Stimulated activated CD8-positive, alpha-beta memory T cell treated with anti-CD3 and anti-CD28 coated beads, Interleukin-12 subunit alpha, Interleukin-12 subunit beta, amount 100 ng/mL, for 1 hour (primary cell): ENCODE results near the gene NDUFA11.

Experiments
- DNase-seq: peaks from one replicate; pipeline ENCODE4 v3.0.0-alpha.2; 2020; ENCODE audit warnings: low read depth

NDUFA11 gene

DNA sequence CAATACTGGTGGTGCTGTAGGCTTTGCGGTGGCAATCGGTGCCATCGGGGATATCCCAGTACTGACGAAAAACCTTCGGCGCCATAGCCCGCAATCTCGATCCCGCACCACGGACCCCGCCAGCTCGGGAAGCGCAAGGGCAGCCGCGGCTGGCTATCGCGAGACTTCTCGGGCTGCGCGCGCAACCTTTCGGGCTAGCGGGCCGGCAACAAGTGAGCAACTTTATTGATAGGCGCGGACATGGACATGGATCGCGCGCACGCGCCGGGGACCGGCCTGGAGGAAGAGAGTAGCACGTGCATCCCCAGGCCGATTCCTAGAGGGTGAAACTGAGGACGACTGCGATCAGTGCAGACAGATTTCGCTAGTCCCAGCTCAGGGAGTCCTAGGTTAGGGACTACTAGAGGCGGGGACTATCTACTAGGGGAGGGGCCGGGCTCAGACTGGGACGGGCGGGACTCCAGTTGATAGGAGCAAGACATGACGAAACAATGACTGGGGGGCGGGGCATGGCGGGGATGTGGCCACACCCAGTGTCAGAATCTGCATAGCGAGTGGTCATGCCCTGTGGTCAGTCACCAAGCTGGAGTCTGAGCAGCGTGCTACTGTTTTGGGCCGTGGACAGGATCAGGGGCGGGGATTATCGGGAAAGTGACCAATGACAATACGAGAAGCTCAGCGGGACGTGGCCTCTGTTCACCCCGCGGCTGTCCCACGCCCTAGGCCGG lies at the start of gene NDUFA11:
Gene NDUFA11, minus strand, starts transcription at position 167 of the 728 bp plus-strand sequence. Its CDS starts 82 bp downstream, at position 85.
- DNase-seq, result peak; percentile 96

DNA sequence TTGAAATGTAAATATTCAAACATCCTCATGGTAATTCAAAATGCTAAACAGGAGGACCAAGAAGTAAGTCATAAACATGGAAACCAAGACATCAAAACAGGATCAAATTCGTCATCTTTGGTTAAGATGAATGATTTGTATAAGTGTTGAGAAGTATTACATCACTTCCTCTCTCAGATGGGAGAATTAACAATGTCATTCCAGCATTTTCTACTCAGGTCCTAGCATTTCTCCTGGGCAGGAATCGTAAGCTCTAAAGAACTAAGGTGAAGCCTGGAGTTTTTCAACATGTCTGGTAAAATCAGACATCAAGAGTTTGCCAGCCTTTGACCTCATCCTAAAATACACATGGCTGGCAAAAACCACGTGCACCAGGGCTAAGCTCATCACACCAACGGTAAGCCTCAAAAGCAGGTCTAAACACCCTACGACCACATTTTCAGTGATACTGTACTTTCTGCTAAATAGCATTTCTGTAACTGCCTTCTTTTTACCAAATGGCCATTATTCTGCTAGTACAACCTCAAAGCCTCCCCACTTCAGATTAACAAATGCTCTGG lies 49.5 kb upstream of the NDUFA11 start:
- DNase-seq, result no peak

DNA sequence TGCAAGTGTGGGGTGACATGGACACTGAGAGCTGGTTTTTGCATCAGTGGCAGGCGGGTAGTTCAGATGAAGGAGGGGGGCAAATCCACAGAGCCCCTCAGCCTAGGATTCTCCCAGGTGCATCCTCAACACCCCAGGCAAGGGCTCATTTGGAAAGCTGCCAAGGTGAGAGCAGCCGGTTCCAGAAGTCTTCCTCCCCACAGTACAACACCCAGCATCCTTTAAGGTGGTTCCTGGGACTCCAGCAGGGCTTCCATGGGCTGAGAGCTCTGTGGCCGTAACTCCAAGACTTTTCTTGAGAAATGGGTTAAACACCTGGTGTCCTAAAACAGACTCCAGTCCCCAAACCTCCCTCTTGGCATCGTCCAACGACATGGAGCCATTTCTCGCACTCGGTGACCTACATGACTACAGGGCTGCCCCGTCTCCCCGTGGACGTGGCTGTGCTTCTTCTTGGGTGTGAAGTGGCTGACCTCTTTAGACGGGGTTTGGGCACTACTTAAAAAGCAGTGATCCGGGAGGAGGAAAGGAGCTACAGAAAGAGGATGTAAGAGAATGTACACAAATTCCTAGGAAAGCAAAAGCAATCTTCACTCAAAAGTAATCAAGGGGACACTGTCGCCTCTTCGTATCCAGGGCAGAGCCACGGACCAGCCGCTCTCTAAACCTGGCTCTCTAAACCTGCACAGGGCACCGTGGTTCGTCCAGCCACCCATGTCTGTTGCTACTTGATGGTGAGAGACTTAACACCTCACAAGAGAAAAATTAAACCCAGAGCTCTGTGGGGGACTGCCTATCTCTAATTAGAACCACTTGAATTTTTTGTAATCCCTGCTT lies 48.8 kb upstream of the NDUFA11 start:
- no peak for DNase-seq

DNA sequence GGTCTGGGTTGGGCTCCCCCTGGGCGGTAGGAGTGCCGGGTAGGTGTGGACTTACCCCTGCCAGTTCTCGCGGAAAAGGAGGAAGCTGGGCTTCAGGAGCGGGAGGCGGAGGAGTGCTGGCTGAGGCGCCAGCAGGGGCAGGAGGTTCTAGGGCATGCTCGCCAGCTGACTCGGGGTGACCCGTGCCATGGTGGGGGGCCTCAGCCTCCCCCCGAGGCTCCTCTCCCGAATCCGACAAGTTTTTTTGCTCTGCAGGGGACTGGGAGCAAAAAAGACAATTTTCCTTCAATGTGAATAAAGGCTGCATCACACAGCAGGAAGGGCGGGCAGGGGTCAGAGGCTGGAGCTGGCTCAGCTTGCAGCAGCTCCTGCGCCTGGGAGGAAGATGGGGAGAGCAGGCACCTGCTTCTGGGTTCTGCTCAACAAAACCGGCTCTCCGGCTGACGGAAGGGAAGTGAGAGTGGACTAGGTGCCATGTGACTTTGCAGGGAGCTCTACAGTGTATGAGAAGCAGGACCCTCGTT lies 47.8 kb upstream of the NDUFA11 start:
- no peak for DNase-seq

DNA sequence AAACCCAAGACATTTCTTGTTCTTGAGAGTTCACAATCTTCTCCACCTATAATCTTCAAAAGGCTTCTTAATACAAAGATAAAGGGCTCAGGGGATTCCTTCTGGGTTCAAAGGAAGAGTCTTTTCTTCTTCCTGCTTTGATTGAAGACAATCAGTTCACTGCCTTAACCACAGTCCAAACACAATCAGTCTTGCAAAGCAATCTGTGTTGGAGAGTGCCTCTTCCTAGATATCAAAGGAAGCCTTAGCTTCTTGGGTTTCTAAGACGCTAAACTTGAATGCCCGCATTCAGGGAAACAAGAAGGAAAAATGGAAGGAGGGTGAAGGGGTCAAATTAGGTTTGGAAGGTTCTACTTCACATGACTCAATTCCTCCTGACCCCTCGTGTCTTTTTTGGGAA lies 47.2 kb upstream of the NDUFA11 start:
- no peak for DNase-seq

DNA sequence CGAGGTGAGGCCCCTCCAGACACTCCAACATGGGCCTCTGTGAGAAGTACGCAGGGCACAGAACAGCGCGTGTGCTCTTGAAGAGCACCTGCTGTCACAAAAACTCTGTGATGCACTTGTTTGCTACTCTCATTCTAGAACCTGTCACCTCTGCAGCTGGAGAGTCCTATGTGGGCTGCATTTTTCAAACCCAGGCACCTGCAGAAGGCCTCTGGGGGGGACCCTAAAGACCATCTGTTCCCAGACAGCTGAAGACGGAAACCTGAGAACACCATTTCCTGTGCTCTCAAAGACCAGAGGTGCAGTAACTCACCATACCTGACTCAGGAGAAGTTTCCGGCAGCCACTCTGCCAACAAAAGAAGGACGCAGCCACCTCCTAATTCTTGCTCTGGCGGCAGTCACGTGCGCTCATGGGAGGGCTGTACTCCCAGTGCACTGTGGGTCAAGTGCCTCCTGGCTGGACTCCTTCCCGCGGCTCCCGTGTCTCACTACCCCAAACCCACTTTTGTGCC lies 46.3 kb upstream of the NDUFA11 start:
- no peak for DNase-seq

DNA sequence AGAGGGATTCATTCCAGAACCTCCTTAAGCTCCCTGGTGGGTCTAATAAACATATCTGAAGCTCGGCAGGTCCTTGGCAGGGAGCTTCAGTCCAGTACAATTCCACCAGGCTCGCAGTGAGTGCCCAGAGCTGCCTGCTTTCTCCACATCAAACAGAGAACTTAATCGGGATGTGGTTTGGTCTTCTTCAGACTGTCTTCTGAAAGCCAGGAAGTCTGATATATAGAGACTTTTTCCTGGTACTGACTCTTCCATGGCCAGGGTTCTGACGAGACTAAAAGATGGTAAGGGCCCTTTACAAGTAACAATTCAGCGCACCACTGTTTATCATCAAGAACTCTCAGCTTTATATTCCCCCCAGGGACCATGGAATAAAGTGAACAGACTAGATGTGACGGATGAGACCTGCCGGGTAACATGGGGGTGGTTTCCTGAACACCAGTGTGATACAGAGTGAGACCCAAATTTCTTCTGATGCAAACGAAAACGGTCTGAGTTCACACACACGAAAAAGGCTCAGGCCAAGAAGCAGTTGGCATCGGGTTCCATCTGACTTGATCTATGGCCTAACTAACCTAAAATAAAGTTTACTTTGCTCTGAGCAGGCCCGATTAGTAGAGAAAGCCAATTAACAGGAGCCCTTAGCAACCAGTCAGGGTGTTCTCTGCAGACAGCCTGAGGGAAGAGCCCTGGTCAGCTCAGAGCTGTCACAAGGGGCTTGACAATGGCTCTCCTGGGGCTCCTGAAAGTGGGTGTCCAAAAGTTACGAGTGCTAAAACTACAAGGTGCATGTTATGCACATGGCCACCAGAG lies 45.4 kb upstream of the NDUFA11 start:
- no peak for DNase-seq

DNA sequence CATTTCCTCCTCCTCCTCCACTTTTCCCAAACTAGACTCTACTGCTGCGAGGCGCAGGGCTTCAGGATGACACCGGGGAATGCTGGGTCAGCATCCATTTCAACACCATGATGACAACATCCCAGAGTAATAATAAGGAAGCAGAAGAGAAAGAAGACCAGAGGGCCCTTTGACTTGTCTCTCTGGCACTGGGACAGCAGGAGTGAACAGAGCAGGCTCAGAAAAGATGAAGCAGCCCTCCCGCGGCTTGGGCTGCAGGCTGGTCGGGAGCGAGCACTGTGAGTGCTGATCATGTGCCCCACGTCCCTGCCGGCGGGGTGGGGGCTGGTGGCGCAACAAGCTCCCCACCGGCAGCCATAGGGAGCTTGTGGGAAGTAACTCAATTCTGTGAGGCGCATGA lies 43.8 kb upstream of the NDUFA11 start:
- DNase-seq, result no peak

DNA sequence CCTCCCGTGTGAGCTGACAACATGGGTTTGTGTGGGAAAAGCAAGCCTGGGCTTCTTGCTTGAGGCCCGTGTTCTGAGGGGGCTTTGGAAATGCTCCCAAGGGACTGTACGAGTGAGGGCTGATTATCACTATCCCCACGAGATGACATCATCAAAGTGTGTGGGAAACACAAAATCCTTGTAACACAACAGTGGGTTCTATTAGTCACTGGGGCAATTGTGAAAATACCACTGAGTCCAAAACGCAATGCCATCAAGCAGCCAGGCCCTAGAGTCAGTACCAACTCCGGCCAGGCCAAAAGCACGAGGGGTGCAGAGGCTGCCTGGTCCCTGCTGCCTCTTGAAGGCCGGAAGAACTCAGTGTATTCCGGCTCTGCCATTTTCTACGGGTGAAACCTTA lies 40.0 kb upstream of the NDUFA11 start:
- no peak for DNase-seq

DNA sequence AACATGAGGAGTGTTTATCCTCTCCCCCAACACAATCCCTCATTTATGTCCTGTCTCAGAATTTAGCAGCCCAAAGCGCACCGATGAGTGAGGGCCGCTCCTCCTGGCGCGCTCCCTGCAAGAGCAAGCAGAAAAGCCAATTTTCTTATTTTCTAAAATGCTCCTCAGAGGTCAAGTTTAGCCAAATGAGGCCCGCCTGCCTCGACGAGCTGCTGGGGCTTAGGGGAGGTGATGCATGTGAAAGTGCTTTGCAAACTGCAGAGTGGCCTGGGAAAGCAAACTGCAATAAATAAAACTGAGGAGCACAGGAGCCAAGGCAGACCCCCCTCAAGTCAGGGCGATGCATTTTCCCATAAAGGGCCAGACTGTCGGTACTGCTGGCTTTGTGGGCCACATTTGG lies 39.5 kb upstream of the NDUFA11 start:
- DNase-seq, result no peak

DNA sequence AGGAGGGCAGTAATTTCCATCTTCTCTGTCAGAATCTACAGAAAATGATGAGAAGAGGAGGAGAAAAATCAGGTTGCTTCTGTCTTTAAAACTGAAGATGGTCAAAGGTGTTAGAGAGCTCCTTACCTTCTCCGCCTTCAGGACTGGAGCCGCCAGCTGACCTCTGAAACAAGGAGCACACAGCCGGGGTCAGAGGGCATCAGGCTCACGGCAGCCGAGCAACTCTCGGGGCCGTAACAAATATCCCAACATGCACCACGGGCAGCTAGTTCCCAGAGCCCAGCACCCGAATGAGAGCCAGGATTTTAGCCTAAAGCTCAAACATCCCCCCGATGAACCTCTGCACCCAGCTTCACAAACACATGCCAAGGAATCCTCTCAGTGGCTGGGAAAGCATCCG lies 38.1 kb upstream of the NDUFA11 start:
- no peak for DNase-seq

DNA sequence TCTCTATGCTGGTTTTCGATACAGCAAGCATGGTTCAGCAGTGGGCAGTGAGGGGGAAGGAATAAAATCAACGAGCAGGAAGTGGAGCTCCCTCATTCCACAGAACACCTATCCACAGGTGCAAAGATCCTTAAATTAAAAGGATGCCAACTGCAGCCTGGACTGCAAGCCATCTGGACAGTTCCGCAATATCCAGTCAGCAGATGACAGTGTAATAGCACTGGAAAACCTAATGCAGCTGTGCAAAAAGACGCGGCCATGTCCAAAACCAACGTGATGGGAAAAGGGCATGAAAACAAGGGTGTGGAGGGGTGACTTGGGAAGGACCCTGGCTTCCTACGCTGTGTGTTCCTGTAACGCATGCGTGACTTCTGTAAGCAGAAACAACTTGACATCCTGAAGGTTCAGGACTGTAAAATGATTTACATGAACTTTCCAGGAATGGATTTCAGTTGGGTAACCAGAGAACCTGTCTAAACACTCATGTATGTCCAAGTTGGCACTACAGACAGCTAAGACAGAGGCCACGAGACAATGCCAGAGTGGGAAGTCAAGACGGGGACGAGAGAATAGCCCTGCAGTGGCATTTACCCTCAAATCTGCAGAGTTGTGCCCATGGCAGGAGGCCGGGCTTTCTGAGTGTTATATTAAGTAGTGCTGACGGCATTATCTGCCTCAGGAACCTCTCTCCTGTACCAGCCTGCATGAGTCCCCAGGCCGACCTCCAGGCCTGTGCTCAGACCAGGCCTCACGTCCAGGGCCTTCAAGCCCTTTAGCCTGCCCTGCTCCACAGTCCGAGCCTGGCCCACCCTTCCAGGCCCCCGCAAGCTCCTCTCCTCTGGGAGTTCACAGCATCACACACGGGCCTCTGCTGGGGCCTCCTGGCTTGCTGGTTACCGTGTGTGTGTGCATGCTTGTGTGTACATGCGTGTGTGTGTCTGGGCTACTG lies 36.9 kb upstream of the NDUFA11 start:
- no peak for DNase-seq

DNA sequence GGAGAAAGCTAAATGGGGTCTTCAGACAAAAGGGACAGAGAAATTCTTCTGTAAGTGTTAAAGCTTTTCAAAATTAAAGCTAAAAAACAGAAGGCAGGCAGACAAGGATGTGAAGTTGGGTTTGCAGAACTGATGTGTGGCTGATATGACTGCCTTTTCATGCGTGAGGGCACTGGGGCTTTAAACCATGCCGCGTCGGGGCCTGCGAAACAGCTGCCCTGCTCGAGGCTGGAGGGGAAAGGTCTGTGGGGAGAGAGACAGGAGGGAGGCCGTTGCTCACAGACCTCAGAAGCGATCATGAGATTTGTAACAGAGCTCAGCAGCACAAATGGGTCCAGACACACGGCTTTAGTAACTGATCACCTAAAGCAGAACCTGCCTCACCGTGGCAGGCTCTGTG lies 34.0 kb upstream of the NDUFA11 start:
- DNase-seq, result no peak

DNA sequence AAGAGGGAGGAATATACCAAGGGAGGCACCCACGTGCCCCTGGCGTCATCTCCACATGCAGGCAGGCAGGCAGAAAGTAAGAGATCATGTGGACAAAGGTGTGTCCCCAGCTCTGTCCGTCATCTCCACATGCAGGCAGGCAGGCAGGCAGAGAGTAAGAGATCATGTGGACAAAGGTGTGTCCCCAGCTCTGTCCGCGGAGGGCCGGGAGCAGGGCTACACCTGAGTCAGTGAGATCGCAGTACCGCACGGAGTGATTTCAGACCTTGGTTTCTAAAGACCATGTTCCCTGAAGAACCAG lies 32.7 kb upstream of the NDUFA11 start:
- DNase-seq, result no peak

DNA sequence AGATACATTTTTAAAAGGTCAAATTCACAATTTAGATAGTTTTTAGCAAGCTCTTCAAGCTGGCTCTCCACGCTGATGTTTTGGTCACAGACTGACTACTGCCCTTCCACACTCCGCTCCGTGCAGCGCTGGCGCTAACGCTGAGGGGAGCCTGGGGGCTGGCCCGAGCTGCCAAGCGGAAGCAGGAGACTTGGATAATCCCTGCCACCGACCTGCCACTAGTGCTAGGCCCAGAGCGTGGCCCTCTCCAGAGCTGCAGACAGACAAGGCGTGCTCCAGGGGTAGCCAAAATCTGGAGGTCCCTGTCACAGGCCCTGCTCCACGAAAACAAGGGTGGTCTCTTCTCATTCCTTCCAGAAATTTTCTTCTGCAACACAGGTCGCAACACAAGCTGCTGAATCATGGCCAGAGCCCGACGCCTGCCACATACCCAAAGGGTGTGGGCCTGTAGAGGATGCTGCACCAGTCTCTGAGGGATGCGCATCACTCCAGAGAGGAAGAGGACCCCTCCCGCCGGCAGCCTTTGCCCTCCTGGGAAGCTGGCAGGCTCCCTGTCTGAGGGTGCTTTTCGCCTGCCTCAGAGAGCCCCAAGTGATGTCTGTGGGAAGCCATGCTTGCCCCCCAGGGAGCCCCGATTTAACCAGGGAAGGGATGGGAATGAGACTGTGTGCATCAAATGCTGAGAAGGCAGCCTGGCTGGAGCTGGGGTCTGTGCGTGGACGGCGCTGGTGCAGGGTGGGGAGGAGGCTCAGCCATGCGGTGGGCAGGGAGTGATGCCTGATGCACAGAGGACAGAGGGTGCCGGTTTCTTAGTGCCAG lies 32.1 kb upstream of the NDUFA11 start:
- DNase-seq, result no peak

DNA sequence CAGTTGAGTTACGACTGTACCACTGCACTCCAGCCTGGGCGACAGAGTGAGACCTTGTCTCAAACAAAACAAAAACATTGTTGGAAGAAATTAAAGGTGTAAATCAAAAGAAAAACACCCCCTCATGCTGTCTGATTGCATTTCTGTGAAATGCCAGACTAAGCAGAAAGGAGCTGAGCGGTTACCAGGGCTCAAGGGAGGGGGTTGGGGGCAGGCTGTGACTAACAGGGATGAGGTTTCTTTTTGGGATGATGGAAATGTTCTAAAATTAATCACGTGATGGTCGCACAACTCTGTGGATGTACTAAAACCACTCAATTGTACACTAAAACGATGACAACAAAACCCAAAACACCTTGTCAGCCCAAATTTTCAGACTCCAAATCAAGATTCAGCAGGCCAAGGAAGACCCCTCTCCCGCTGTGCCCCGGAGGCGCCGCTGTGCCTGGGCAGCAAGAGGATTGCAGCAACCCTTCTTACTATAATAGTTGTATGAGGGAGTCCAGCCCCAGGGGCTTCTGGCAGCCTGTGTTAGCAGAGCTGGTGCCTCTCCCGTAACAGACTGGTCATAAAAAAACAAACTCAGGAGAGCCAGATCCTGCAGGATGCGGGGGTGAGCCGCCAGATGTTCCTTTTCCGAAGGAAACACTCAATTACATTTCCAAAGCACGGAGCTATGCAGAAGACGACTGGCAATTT lies 31.3 kb upstream of the NDUFA11 start:
- DNase-seq, result no peak

DNA sequence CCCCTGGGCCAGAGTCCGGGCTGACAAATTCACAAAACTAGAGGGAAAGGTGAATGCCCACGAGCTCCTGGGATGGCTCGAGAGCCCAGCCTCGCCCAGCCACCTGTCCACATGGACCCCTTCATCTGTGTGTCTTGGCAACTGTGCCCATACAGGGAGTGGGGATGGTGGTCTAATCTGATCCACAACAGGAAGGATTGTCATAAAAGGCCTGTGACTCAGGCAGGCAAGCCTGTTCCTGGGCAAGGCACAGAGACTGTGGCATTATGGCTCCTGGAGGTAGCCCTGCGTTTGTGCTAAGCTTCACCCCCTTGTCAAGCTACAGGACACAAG lies 30.4 kb upstream of the NDUFA11 start:
- no peak for DNase-seq

DNA sequence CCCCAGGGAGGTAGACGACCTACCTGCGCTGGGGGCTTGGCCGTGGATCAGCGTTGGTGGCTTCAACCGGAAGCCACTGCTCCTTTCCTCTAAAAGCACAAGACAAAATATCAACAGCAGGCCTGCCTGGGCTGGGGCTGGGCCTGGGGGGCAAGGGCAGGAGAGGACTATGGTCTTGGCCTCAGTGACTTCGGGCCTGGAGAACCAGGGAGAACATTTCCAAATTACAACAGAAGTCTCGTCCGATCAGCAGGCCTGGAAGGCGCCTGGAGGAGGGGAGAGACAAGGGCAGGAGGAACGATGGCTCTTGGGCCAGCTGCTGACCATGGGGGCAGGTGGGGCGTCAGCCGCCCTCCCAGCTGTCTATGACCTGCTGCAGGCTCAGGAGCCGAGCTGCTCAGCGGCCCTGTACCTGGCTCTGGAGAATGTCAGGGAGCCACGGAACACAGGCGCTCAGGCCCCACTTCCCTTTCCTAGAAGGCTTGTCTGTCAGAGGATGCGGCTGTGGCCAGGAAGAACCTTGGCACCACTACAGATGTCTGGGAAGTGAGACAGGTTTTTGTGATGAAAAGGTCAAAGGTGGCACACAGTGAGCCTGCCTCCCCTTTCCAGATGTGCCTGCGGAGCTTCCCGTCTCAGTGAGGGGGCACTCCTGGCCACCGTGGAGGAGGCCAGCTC lies 29.9 kb upstream of the NDUFA11 start:
- no peak for DNase-seq
